GM13976 (cell line): ENCODE results near the gene ZDBF2.

ENCODE experiments used
- DNase-seq: peaks from one replicate; pipeline ENCODE4 v3.0.0; 2012; ENCODE audit warnings: low spot score
- in situ Hi-C: fragments of 300-500 bp; cut with MboI; formaldehyde crosslinking; loops from one replicate; pipeline ENCODE4 v1.12.0; 2022; ENCODE audit warnings: low sequenced_read_pairs, mixed read lengths, inconsistent platforms; ENCODE audit not compliant: unreplicated experiment
- TF ChIP-seq, protein P1 (sequence below): IDR thresholded peaks from 2 replicates; pipeline ENCODE4 v1.5.1; 2012; ENCODE audit warnings: borderline replicate concordance, mild to moderate bottlenecking; ENCODE audit not compliant: insufficient read depth; ENCODE audit errors: extremely low read depth, missing control alignments, control extremely low read depth

ZDBF2 gene

DNA sequence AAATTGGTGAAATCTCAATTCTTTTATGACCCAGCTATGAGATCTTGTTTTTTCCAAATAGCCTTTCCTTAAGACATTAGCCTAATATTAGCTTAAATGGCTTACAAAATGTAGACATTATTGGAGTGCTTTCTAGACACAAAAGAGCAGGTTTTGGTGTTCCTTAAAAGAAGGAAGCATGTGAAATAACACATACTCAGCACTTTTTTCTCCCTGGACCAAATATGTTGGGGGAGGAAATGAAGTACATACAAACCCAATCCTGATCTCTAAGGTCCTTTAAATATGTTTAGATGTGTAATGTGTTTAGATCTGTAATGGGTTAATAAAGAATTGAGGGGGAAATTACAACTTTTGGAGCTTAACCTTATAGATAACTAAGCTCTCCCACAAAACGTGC, 3.4 kb upstream of the ZDBF2 start:
- no peak for DNase-seq
- in situ Hi-C loops: no loop called here
- TF ChIP-seq, protein P1, sequence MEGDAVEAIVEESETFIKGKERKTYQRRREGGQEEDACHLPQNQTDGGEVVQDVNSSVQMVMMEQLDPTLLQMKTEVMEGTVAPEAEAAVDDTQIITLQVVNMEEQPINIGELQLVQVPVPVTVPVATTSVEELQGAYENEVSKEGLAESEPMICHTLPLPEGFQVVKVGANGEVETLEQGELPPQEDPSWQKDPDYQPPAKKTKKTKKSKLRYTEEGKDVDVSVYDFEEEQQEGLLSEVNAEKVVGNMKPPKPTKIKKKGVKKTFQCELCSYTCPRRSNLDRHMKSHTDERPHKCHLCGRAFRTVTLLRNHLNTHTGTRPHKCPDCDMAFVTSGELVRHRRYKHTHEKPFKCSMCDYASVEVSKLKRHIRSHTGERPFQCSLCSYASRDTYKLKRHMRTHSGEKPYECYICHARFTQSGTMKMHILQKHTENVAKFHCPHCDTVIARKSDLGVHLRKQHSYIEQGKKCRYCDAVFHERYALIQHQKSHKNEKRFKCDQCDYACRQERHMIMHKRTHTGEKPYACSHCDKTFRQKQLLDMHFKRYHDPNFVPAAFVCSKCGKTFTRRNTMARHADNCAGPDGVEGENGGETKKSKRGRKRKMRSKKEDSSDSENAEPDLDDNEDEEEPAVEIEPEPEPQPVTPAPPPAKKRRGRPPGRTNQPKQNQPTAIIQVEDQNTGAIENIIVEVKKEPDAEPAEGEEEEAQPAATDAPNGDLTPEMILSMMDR: no peak

DNA sequence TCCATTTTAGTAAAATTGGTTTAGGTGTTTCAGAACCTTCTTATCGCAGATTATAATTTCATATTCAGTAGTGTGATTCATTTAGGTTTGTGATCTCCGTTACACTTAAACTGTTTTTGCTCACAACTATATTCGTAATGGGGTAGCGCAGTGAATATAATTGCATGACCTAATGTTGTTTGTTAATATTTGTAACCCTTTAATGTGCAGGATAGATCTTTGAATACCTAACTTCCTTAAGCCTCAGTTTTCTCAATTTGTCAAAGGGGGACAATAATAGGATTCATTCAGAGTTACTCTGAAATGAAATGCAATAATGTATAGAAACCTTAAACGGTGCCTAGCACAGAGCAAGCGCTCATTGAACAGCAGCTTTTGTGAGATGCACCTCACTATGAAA, 558 bp upstream of the ZDBF2 start:
- in situ Hi-C loops: no loop called here
- no peak for DNase-seq

DNA sequence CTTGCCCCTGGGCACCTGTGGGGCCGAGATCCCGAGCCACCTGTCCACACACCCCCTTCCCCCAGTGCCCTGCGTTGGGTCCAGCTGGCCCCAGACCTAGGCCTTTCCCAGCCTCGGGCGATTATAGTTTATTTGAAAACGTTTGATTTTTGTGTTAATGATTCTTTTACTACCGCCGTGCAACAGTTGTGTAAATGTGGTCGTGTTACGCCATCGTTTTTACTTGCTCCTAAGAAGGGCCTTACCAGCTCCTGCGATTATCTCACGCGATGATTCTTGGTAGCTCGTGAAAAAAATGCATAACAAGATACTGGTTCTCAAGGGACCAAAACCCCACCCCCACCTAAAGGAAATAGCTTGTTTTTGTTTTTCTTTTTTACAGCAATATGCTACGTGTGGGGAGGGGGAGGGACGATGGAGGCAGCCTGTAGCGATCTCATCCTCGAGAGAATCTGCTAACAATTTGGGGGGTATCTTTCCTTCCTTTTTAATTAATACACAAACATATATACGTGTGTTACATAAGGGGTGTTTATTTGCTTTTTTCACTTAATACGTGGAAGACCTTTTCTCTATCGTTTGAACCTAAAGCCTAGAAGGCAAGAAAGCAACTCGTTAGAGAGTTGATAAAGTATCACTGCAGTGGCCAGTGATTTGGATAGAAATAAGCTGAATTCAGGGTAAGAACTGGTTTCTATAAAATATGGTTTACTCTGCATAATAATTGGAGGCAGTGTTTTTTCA, 1.0 kb downstream of the ZDBF2 start:
- TF ChIP-seq, protein P1: no peak
- in situ Hi-C loops: no loop called here
- DNase-seq: peak; percentile 53

More for the DNA sequence above, 558 bp upstream of the ZDBF2 start:
- TF ChIP-seq, protein P1: no peak

DNA sequence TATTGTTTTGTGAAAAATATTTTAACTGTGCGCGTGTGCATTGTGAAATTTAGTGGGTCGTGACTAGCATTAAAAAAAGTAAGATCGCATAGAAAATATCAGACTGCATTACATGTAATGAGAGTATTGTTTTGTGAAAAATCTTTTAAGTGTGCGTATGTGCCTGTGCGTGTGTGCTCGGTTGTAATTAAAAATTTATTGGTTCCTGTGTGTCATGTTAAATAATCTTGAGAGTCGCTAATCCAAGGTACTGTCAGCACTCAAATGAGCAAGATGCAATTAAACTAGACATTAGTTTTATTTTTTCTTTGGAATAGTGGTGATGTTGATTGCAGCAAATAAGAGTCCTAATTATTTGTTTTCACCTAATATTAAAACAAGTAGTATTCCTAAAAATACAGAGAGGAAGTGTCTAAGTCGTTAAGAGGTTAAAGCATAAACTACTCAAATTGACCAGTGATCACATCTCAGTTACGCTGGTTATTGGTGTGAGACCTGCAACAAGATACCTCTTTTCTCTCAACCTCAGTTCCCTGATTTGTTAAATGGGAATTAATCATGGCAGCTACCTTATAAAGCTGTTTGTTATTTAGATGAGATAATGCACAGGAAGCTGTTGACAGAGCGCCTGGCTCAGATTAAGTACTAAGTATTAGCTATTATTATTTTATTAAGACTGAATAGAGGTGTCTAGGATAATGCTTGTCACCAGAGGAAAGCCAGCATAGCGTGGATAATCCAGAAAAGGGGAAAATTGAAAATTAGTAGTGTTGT, 1.9 kb downstream of the ZDBF2 start:
- TF ChIP-seq, protein P1: no peak
- in situ Hi-C loops: no loop called here
- no peak for DNase-seq

DNA sequence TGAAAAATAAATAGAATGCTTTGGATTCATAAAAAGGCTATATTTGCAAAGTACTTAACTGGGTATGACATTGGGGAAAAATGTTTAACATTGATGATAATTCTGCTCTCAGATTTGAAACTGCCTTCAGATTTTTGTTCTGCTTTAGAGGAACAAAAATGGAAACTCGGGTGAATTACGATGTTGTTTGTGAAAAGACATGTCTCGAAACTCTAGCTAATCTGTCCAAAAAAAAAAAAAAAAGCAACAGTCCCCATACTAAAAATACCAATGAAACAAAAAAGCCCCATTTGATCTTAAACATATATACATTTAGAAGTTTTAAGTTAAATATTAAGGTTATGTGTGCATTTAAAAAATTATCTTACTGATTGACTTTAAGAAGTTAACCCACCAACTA, 3.0 kb downstream of the ZDBF2 start:
- TF ChIP-seq, protein P1: no peak
- in situ Hi-C loops: no loop called here
- DNase-seq: no peak

DNA sequence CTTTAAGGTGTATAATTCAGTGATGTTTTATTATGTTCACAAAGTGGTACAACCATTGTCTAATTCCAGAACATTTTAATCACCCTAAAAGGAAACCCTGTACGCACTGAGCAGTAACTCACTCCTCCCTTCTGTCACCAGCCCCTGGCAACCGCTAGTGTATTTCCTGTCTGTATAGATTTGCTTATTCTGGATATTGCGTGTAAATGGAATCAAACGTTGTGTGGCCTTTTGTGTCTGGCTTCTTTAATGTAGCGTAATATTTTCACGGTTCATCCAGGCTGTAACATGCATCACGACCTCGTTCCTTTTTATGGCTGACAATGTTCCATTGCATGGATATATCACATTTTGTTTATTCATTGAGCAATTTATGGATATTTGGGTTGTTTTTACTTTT, 8.3 kb downstream of the ZDBF2 start:
- in situ Hi-C loops: no loop called here
- no peak for DNase-seq
- TF ChIP-seq, protein P1: no peak

DNA sequence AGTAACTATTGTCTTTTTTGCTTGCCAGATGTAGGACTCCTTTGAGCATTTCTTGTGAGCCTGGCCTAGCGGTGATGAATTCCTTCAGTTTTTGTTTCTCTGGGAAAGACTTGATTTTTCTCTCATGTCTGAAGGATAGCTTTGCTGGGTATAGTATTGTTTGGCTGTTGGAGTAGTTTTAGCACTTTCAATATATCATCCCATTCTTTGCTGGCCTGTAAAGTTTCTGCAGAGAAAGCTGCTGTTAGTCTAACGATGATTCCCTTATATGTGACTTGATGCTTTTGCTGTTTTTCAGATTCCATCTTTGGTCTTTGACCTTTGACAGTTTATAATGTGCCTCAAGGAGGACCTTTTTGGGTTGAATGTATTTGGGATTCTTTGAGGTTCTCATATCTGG, 12.7 kb downstream of the ZDBF2 start:
- in situ Hi-C loops: no loop called here
- DNase-seq: no peak
- TF ChIP-seq, protein P1: no peak
